Activated naive CD4-positive, alpha-beta T cell treated with anti-CD3 and anti-CD28 coated beads, Interleukin-2, amount 50 U/mL, for 16 hours (primary cell): ENCODE data around the gene KIF20A.
A peak's percentile ranks its signal among the peaks of the same experiment; 100 is the strongest.
"Not testable (repeated sequence)": the region's sequence is repeated elsewhere in the genome, so short reads cannot be mapped to it uniquely, and the experiment has no call there.

Source experiments
- DNase-seq: peaks from one replicate; pipeline ENCODE4 v3.0.0-alpha.2; 2020

The KIF20A gene

GRCh38 chr5:138178516-138179276 is at the start of gene KIF20A, which contains the start of gene BRD8:
Gene KIF20A (plus strand): TSS chr5:138179112. CDS start chr5:138179681, 569 bp downstream.
Gene BRD8 (minus strand): TSS chr5:138178630. CDS start chr5:138178614, 16 bp downstream.
- DNase-seq = peak; percentile 88

GRCh38 chr5:138129347-138129746 is 49.6 kb upstream of the KIF20A start:
- DNase-seq = no peak

GRCh38 chr5:138132543-138132942 is 46.4 kb upstream of the KIF20A start:
- no peak for DNase-seq

- DNase-seq = no peak
Observed at GRCh38 chr5:138138949-138139780, 39.7 kb upstream of the KIF20A start, which contains the start of gene NME5. Gene NME5 (minus strand): TSS chr5:138139428. CDS start chr5:138138780, 648 bp downstream.

GRCh38 chr5:138139781-138140090 is 39.2 kb upstream of the KIF20A start:
- no peak for DNase-seq

- no peak for DNase-seq
Observed at GRCh38 chr5:138140268-138140667, 38.6 kb upstream of the KIF20A start.

GRCh38 chr5:138141734-138142133 is 37.2 kb upstream of the KIF20A start:
- no peak for DNase-seq

- not testable (repeated sequence) for DNase-seq
Observed at GRCh38 chr5:138143578-138143977, 35.3 kb upstream of the KIF20A start.

GRCh38 chr5:138148811-138149210 is 30.1 kb upstream of the KIF20A start:
- DNase-seq = no peak

GRCh38 chr5:138149530-138149929 is 29.4 kb upstream of the KIF20A start:
- DNase-seq = no peak

GRCh38 chr5:138155977-138156376 is 22.9 kb upstream of the KIF20A start:
- DNase-seq = not testable (repeated sequence)

GRCh38 chr5:138157626-138158025 is 21.3 kb upstream of the KIF20A start:
- DNase-seq = no peak

GRCh38 chr5:138159666-138160065 is 19.2 kb upstream of the KIF20A start:
- no peak for DNase-seq

- no peak for DNase-seq
Observed at GRCh38 chr5:138160706-138161105, 18.2 kb upstream of the KIF20A start.

- no peak for DNase-seq
Observed at GRCh38 chr5:138163721-138164120, 15.2 kb upstream of the KIF20A start.

- no peak for DNase-seq
Observed at GRCh38 chr5:138169124-138169523, 9.8 kb upstream of the KIF20A start.

- DNase-seq = no peak
Observed at GRCh38 chr5:138170299-138170698, 8.6 kb upstream of the KIF20A start.

- DNase-seq = peak; percentile 13
Observed at GRCh38 chr5:138177941-138178515, 884 bp upstream of the KIF20A start.

GRCh38 chr5:138179277-138179857 is 455 bp downstream of the KIF20A start:
- no peak for DNase-seq

- no peak for DNase-seq
Observed at GRCh38 chr5:138180183-138180782, 1.4 kb downstream of the KIF20A start.

- no peak for DNase-seq
Observed at GRCh38 chr5:138180841-138181240, 1.9 kb downstream of the KIF20A start.

GRCh38 chr5:138182808-138183207 is 3.9 kb downstream of the KIF20A start:
- no peak for DNase-seq

GRCh38 chr5:138186002-138186447 is 7.1 kb downstream of the KIF20A start:
- no peak for DNase-seq
